Activated naive CD4-positive, alpha-beta T cell treated with anti-CD3 and anti-CD28 coated beads for 36 hours (primary cell): Measurements from ENCODE around the gene LRRC4B. TPM values are rescaled to one million over a fixed set of nuclear protein-coding genes. Genes with fewer than 3 reads are reported as not detected.

ENCODE experiments used
- CTCF ChIA-PET: fragments of 350-600 bp; sonication (Branson Sonifier 250); formaldehyde crosslinking; loops from one replicate; lab custom pipeline; 2021; ENCODE audit warnings: antibody characterized with exemption; lab: Charles Lee
- DNase-seq: peaks from one replicate; pipeline ENCODE4 v3.0.0-alpha.2; 2020
- H3K27ac Mint-ChIP-seq: one replicate; pipeline ENCODE4 v1.8.0; 2021; ENCODE audit warnings: mild to moderate bottlenecking, mixed read lengths
- H3K27me3 Mint-ChIP-seq: one replicate; pipeline ENCODE4 v1.8.0; 2021; ENCODE audit warnings: low read depth, mixed read lengths
- H3K36me3 Mint-ChIP-seq: one replicate; pipeline ENCODE4 v1.8.0; 2021; ENCODE audit warnings: low read depth, mixed read lengths
- H3K4me1 Mint-ChIP-seq: one replicate; pipeline ENCODE4 v1.8.0; 2021; ENCODE audit warnings: low read depth, mixed read lengths
- H3K4me3 Mint-ChIP-seq: one replicate; pipeline ENCODE4 v1.8.0; 2021; ENCODE audit warnings: mild to moderate bottlenecking, moderate library complexity, mixed read lengths
- H3K9me3 Mint-ChIP-seq: one replicate; pipeline ENCODE4 v1.8.0; 2021; ENCODE audit warnings: mixed read lengths
- intact Hi-C: fragments of 100-400 bp; cut with micrococcal nuclease; formaldehyde crosslinking; loops from one replicate; pipeline ENCODE4 v1.15.1; 2023
- total RNA-seq, 2 experiments: library from RNA; stranded (reverse); gene quantifications; one replicate each; pipeline ENCODE4 v1.2.3, GENCODE V29; 2021

The LRRC4B gene
- total RNA-seq, 2 experiments from 2014 or later, result not detected

GRCh38 chr19:50556282-50557008 lies 11.8 kb downstream of the LRRC4B start:
- no peaks in the 10 kb centered on the region for H3K9me3 Mint-ChIP-seq
- no peaks in the 10 kb centered on the region for H3K36me3 Mint-ChIP-seq
- H3K27me3 Mint-ChIP-seq, result peaks cover 57% of the 10 kb centered on the region
- peak overlapping the region; percentile 84 for H3K4me3 Mint-ChIP-seq
- peaks cover 9% of the 10 kb centered on the region for H3K4me1 Mint-ChIP-seq
- H3K27ac Mint-ChIP-seq, result no peak overlapping the region
- peak; percentile 88 for DNase-seq
- intact Hi-C loops, result loop anchor here (1.0 kb wide), 2 partner anchors 19 to 199 kb away; no protein-coding TSS in a partner anchor
- CTCF ChIA-PET, result interaction anchor here (0.6 to 5.6 kb wide), 30 partner anchors 8 to 555 kb away, joined by 3 to 44 read pairs (median 3); no protein-coding TSS in a partner anchor

- Mint-ChIP-seq H3K4me1 (peaks cover 9% of the 10 kb centered on the region), H3K4me3 (peak overlapping the region; percentile 12), H3K36me3 (no peaks in the 10 kb centered on the region), H3K27me3 (peaks cover 57% of the 10 kb centered on the region), H3K9me3 (no peaks in the 10 kb centered on the region), H3K27ac (no peak overlapping the region)
- CTCF ChIA-PET, result interaction anchor here (0.6 to 5.6 kb wide), 28 partner anchors 8 to 554 kb away, joined by 3 to 44 read pairs (median 3); no protein-coding TSS in a partner anchor
- DNase-seq, result no peak
- intact Hi-C loops, result loop anchor here (1.0 kb wide), 2 partner anchors 18 to 198 kb away; no protein-coding TSS in a partner anchor
These were observed 12.6 kb downstream of the LRRC4B start for GRCh38 chr19:50555450-50556281.

- Mint-ChIP-seq H3K9me3 (no peaks in the 10 kb centered on the region), H3K36me3 (no peaks in the 10 kb centered on the region), H3K4me3 (no peak overlapping the region), H3K27ac (no peak overlapping the region), H3K4me1 (peaks cover 9% of the 10 kb centered on the region), H3K27me3 (peaks cover 64% of the 10 kb centered on the region)
- CTCF ChIA-PET, result interaction anchor here (1.0 to 5.6 kb wide), 2 partner anchors 16 to 32 kb away, joined by 3 to 44 read pairs; no protein-coding TSS in a partner anchor
- no peak for DNase-seq
- intact Hi-C loops, result no loop called here
These were observed 13.2 kb downstream of the LRRC4B start for GRCh38 chr19:50555033-50555432.

- no peak overlapping the region for H3K27ac Mint-ChIP-seq
- peaks cover 67% of the 10 kb centered on the region for H3K27me3 Mint-ChIP-seq
- DNase-seq, result no peak
- no peaks in the 10 kb centered on the region for H3K36me3 Mint-ChIP-seq
- intact Hi-C loops, result no loop called here
- H3K4me3 Mint-ChIP-seq, result no peak overlapping the region
- H3K9me3 Mint-ChIP-seq, result no peaks in the 10 kb centered on the region
- CTCF ChIA-PET, result interaction anchor here (0.6 to 5.6 kb wide), 3 partner anchors 16 to 52 kb away, joined by 3 to 44 read pairs (median 3); no protein-coding TSS in a partner anchor
- peaks cover 9% of the 10 kb centered on the region for H3K4me1 Mint-ChIP-seq
These were observed 14.0 kb downstream of the LRRC4B start for GRCh38 chr19:50554212-50554611.

GRCh38 chr19:50553134-50553703 lies 15.0 kb downstream of the LRRC4B start:
- intact Hi-C loops, result no loop called here
- Mint-ChIP-seq H3K4me1 (peaks cover 9% of the 10 kb centered on the region), H3K27me3 (peaks cover 63% of the 10 kb centered on the region), H3K4me3 (no peak overlapping the region), H3K27ac (no peak overlapping the region), H3K9me3 (no peaks in the 10 kb centered on the region), H3K36me3 (no peaks in the 10 kb centered on the region)
- CTCF ChIA-PET, result interaction anchor here (0.6 kb wide), 1 partner anchor 271 kb away, joined by 3 read pairs; no protein-coding TSS in a partner anchor
- no peak for DNase-seq

GRCh38 chr19:50552540-50552939 lies 15.7 kb downstream of the LRRC4B start:
- CTCF ChIA-PET, result no interaction called here
- intact Hi-C loops, result no loop called here
- H3K4me3 Mint-ChIP-seq, result no peak overlapping the region
- no peaks in the 10 kb centered on the region for H3K36me3 Mint-ChIP-seq
- no peak for DNase-seq
- no peak overlapping the region for H3K27ac Mint-ChIP-seq
- H3K27me3 Mint-ChIP-seq, result peaks cover 59% of the 10 kb centered on the region
- H3K9me3 Mint-ChIP-seq, result no peaks in the 10 kb centered on the region
- H3K4me1 Mint-ChIP-seq, result peaks cover 9% of the 10 kb centered on the region

- intact Hi-C loops, result no loop called here
- H3K27ac Mint-ChIP-seq, result no peak overlapping the region
- no peaks in the 10 kb centered on the region for H3K36me3 Mint-ChIP-seq
- H3K4me3 Mint-ChIP-seq, result no peak overlapping the region
- no peak for DNase-seq
- H3K27me3 Mint-ChIP-seq, result peaks cover 58% of the 10 kb centered on the region
- peaks cover 9% of the 10 kb centered on the region for H3K4me1 Mint-ChIP-seq
- CTCF ChIA-PET, result no interaction called here
- H3K9me3 Mint-ChIP-seq, result no peaks in the 10 kb centered on the region
These were observed 16.5 kb downstream of the LRRC4B start for GRCh38 chr19:50551715-50552187.

- DNase-seq, result no peak
- peaks cover 54% of the 10 kb centered on the region for H3K27me3 Mint-ChIP-seq
- no peaks in the 10 kb centered on the region for H3K9me3 Mint-ChIP-seq
- H3K36me3 Mint-ChIP-seq, result no peaks in the 10 kb centered on the region
- H3K4me1 Mint-ChIP-seq, result peaks cover 5% of the 10 kb centered on the region
- CTCF ChIA-PET, result no interaction called here
- H3K4me3 Mint-ChIP-seq, result no peak overlapping the region
- intact Hi-C loops, result no loop called here
- no peak overlapping the region for H3K27ac Mint-ChIP-seq
These were observed 17.1 kb downstream of the LRRC4B start for GRCh38 chr19:50551034-50551714.

- Mint-ChIP-seq H3K27ac (no peak overlapping the region), H3K9me3 (no peaks in the 10 kb centered on the region), H3K36me3 (no peaks in the 10 kb centered on the region), H3K4me3 (no peak overlapping the region), H3K4me1 (peaks cover 5% of the 10 kb centered on the region), H3K27me3 (peaks cover 50% of the 10 kb centered on the region)
- intact Hi-C loops, result no loop called here
- no peak for DNase-seq
- CTCF ChIA-PET, result no interaction called here
These were observed 17.7 kb downstream of the LRRC4B start for GRCh38 chr19:50550594-50550966.

- CTCF ChIA-PET, result no interaction called here
- peaks cover 5% of the 10 kb centered on the region for H3K4me1 Mint-ChIP-seq
These were observed 18.2 kb downstream of the LRRC4B start for GRCh38 chr19:50549927-50550593.

More at GRCh38 chr19:50549927-50550593, 18.2 kb downstream of the LRRC4B start:
- intact Hi-C loops, result no loop called here
- no peak for DNase-seq
- H3K4me3 Mint-ChIP-seq, result no peak overlapping the region
- no peaks in the 10 kb centered on the region for H3K9me3 Mint-ChIP-seq
- H3K36me3 Mint-ChIP-seq, result no peaks in the 10 kb centered on the region
- H3K27ac Mint-ChIP-seq, result no peak overlapping the region
- peaks cover 45% of the 10 kb centered on the region for H3K27me3 Mint-ChIP-seq
